Activated CD4-positive, alpha-beta T cell treated with anti-CD3 and anti-CD28 coated beads for 4 hours (primary cell): ENCODE results near the gene COL9A1.

ENCODE experiments used
- DNase-seq, 2 donors: peaks; one replicate each; pipeline ENCODE4 v3.0.0-alpha.2; 2020

The COL9A1 gene

GRCh38 chr6:70221715-70222438 is 81.0 kb downstream of the COL9A1 start:
- no peak for DNase-seq

- no peak for DNase-seq
These were observed 81.7 kb downstream of the COL9A1 start for GRCh38 chr6:70221025-70221714.

- DNase-seq, result no peak
These were observed 82.8 kb downstream of the COL9A1 start for GRCh38 chr6:70219943-70220613.

GRCh38 chr6:70216767-70217166 is 86.1 kb downstream of the COL9A1 start:
- DNase-seq, result no peak

GRCh38 chr6:70215460-70216108 is 87.3 kb downstream of the COL9A1 start:
- DNase-seq, result no peak

GRCh38 chr6:70210462-70210861 is 92.4 kb downstream of the COL9A1 start:
- DNase-seq, result no peak

GRCh38 chr6:70208235-70208790 is 94.6 kb downstream of the COL9A1 start:
- DNase-seq, result no peak

- DNase-seq, result no peak
These were observed 104.1 kb downstream of the COL9A1 start for GRCh38 chr6:70198785-70199184.

- DNase-seq, result no peak
These were observed 106.4 kb downstream of the COL9A1 start for GRCh38 chr6:70196531-70196930.

GRCh38 chr6:70194421-70194820 is 108.5 kb downstream of the COL9A1 start:
- DNase-seq, result no peak

GRCh38 chr6:70188202-70188601 is 114.7 kb downstream of the COL9A1 start:
- DNase-seq, result no peak

- DNase-seq, result no peak
These were observed 116.4 kb downstream of the COL9A1 start for GRCh38 chr6:70186461-70186860.

- DNase-seq, result no peak
These were observed 118.2 kb downstream of the COL9A1 start for GRCh38 chr6:70184723-70185122.

GRCh38 chr6:70183538-70183937 is 119.3 kb downstream of the COL9A1 start:
- DNase-seq, result no peak

GRCh38 chr6:70180901-70181599 is 121.8 kb downstream of the COL9A1 start:
- no peak for DNase-seq

- DNase-seq, result no peak
These were observed 122.5 kb downstream of the COL9A1 start for GRCh38 chr6:70180183-70180900.

- DNase-seq, result no peak
These were observed 125.9 kb downstream of the COL9A1 start for GRCh38 chr6:70176842-70177550.

GRCh38 chr6:70175770-70176169 is 127.1 kb downstream of the COL9A1 start:
- no peak for DNase-seq

- no peak for DNase-seq
These were observed 130.6 kb downstream of the COL9A1 start for GRCh38 chr6:70172252-70172651.

- no peak for DNase-seq
These were observed 131.6 kb downstream of the COL9A1 start for GRCh38 chr6:70171236-70171635.
